Measurements from ENCODE around the gene UNC93A.

- no peak for TF ChIP-seq CTCF (IDR thresholded peaks at IDR 0.05 in 2 of 3, conservative IDR thresholded peaks at IDR 0.05 in 1 of 3; ENCODE audit: borderline replicate concordance in 1 of 3, insufficient read depth in 1 of 3, low read depth in 2 of 3, low read length in 2 of 3)
- TF ChIP-seq POLR2AphosphoS5 (IDR thresholded peaks at IDR 0.05; ENCODE audit: low read depth, low read length), result no peak
- TF ChIP-seq POLR2A (IDR thresholded peaks at IDR 0.05; ENCODE audit: borderline replicate concordance, extremely low read depth, insufficient read depth, insufficient read length), result no peak
- TF ChIP-seq ATF3 (IDR thresholded peaks at IDR 0.05), result no peak
- no peak for TF ChIP-seq SRF (IDR thresholded peaks at IDR 0.05; ENCODE audit: low read depth)
These were observed 54.8 kb downstream of the UNC93A start for GRCh38 chr6:167345960-167346359.

Data from HCT116 (cell line).